Measurements from ENCODE around the gene SLC7A14.

The SLC7A14 gene

GRCh38 chr3:170426240-170426797 lies 159.6 kb downstream of the SLC7A14 start:
- DNase-seq (ENCODE audit: low read depth in 2 of 2): no peak

GRCh38 chr3:170425491-170426239 lies 160.2 kb downstream of the SLC7A14 start:
- DNase-seq (ENCODE audit: low read depth in 2 of 2): no peak

GRCh38 chr3:170424879-170425278 lies 161.0 kb downstream of the SLC7A14 start:
- DNase-seq (ENCODE audit: low read depth in 2 of 2): no peak

- no peak for DNase-seq (ENCODE audit: low read depth in 2 of 2)
Observed at GRCh38 chr3:170423001-170423615, 162.8 kb downstream of the SLC7A14 start.

- no peak for DNase-seq (ENCODE audit: low read depth in 2 of 2)
Observed at GRCh38 chr3:170421758-170422157, 164.1 kb downstream of the SLC7A14 start.

- no peak for DNase-seq (ENCODE audit: low read depth in 2 of 2)
Observed at GRCh38 chr3:170421111-170421641, 164.7 kb downstream of the SLC7A14 start.

- DNase-seq (ENCODE audit: low read depth in 2 of 2): no peak
Observed at GRCh38 chr3:170420307-170420821, 165.5 kb downstream of the SLC7A14 start.

GRCh38 chr3:170419557-170420087 lies 166.3 kb downstream of the SLC7A14 start:
- no peak for DNase-seq (ENCODE audit: low read depth in 2 of 2)

- no peak for DNase-seq (ENCODE audit: low read depth in 2 of 2)
Observed at GRCh38 chr3:170418422-170419398, 167.2 kb downstream of the SLC7A14 start, which contains the start of gene CLDN11. Gene CLDN11, plus strand, starts transcription at chr3:170418868. Its CDS starts 199 bp downstream, at chr3:170419067.

GRCh38 chr3:170417090-170417489 lies 168.8 kb downstream of the SLC7A14 start:
- DNase-seq (ENCODE audit: low read depth in 2 of 2): no peak

GRCh38 chr3:170414202-170414663 lies 171.6 kb downstream of the SLC7A14 start:
- no peak for DNase-seq (ENCODE audit: low read depth in 2 of 2)

GRCh38 chr3:170413291-170413690 lies 172.6 kb downstream of the SLC7A14 start:
- no peak for DNase-seq (ENCODE audit: low read depth in 2 of 2)

GRCh38 chr3:170410428-170411029 lies 175.3 kb downstream of the SLC7A14 start:
- DNase-seq (ENCODE audit: low read depth in 2 of 2): no peak

Data from stimulated activated CD8-positive, alpha-beta memory T cell treated with anti-CD3 and anti-CD28 coated beads, Interleukin-15, amount 100 ng/mL, for 4 hours (primary cell).